GM18519 (cell line): ENCODE measurements around the gene TMEM158.

ENCODE experiments used
- ATAC-seq: cut with Tn5 transposase; IDR thresholded peaks from one replicate; pipeline ENCODE4 v1.9.1; 2021; ENCODE audit warnings: mild to moderate bottlenecking, moderate library complexity; ENCODE audit not compliant: unreplicated experiment, low FRiP score

TMEM158 gene

GRCh38 chr3:45207446-45207845, 18.6 kb downstream of the TMEM158 start:
- no peak for ATAC-seq

GRCh38 chr3:45205126-45205525, 21.0 kb downstream of the TMEM158 start:
- no peak for ATAC-seq

- no peak for ATAC-seq
Measured at GRCh38 chr3:45204136-45204535, 22.0 kb downstream of the TMEM158 start.

GRCh38 chr3:45199837-45200648, 26.0 kb downstream of the TMEM158 start:
- ATAC-seq = no peak

GRCh38 chr3:45198264-45199260, 27.5 kb downstream of the TMEM158 start:
- ATAC-seq = no peak

GRCh38 chr3:45194791-45195190, 31.3 kb downstream of the TMEM158 start:
- no peak for ATAC-seq

- ATAC-seq = no peak
Measured at GRCh38 chr3:45191924-45192417, 34.1 kb downstream of the TMEM158 start.

- no peak for ATAC-seq
Measured at GRCh38 chr3:45191424-45191823, 34.7 kb downstream of the TMEM158 start.

- ATAC-seq = no peak
Measured at GRCh38 chr3:45188719-45189659, 37.1 kb downstream of the TMEM158 start.

- ATAC-seq = no peak
Measured at GRCh38 chr3:45187694-45188141, 38.4 kb downstream of the TMEM158 start.

GRCh38 chr3:45186871-45187270, 39.2 kb downstream of the TMEM158 start:
- no peak for ATAC-seq

- ATAC-seq = no peak
Measured at GRCh38 chr3:45185461-45185860, 40.6 kb downstream of the TMEM158 start.

- ATAC-seq = no peak
Measured at GRCh38 chr3:45185052-45185451, 41.0 kb downstream of the TMEM158 start.

GRCh38 chr3:45183872-45184262, 42.2 kb downstream of the TMEM158 start:
- ATAC-seq = no peak

GRCh38 chr3:45182915-45183871, 42.9 kb downstream of the TMEM158 start:
- no peak for ATAC-seq

GRCh38 chr3:45181496-45181895, 44.6 kb downstream of the TMEM158 start:
- no peak for ATAC-seq

GRCh38 chr3:45180899-45181298, 45.2 kb downstream of the TMEM158 start:
- no peak for ATAC-seq

- ATAC-seq = no peak
Measured at GRCh38 chr3:45180051-45180450, 46.0 kb downstream of the TMEM158 start.

GRCh38 chr3:45179163-45179562, 46.9 kb downstream of the TMEM158 start:
- ATAC-seq = no peak
